DMS153 treated with DMSO at 0.1 percent for 48 hours (cell line): ENCODE data around the gene GRAMD4.
"Not testable (repeated sequence)": the region's sequence is repeated elsewhere in the genome, so short reads cannot be mapped to it uniquely, and the experiment has no call there.

Experiments used
- DNase-seq: peaks from one replicate; lab custom pipeline; 2025; ENCODE audit not compliant: unreplicated experiment; lab: John Stamatoyannopoulos, UW

Gene GRAMD4

GRCh38 chr22:46617986-46618647, 2.1 kb upstream of the GRAMD4 start:
- DNase-seq = no peak

- DNase-seq = no peak
Observed at GRCh38 chr22:46618667-46619066, 1.5 kb upstream of the GRAMD4 start.

GRCh38 chr22:46619240-46619829, 851 bp upstream of the GRAMD4 start:
- no peak for DNase-seq

- no peak for DNase-seq
Observed at GRCh38 chr22:46620588-46621242, 529 bp downstream of the GRAMD4 start.

- DNase-seq = not testable (repeated sequence)
Observed at GRCh38 chr22:46621243-46621930, 1.2 kb downstream of the GRAMD4 start.

GRCh38 chr22:46622081-46622521, 1.9 kb downstream of the GRAMD4 start:
- DNase-seq = no peak

GRCh38 chr22:46625113-46625842, 5.1 kb downstream of the GRAMD4 start:
- DNase-seq = no peak

- DNase-seq = no peak
Observed at GRCh38 chr22:46625843-46626349, 5.7 kb downstream of the GRAMD4 start.

GRCh38 chr22:46626356-46626755, 6.2 kb downstream of the GRAMD4 start:
- DNase-seq = no peak

- no peak for DNase-seq
Observed at GRCh38 chr22:46626911-46627805, 7.0 kb downstream of the GRAMD4 start.

- no peak for DNase-seq
Observed at GRCh38 chr22:46627806-46628482, 7.8 kb downstream of the GRAMD4 start.

GRCh38 chr22:46628756-46629155, 8.6 kb downstream of the GRAMD4 start:
- no peak for DNase-seq

GRCh38 chr22:46629291-46629690, 9.1 kb downstream of the GRAMD4 start:
- DNase-seq = no peak

GRCh38 chr22:46631113-46631512, 10.9 kb downstream of the GRAMD4 start:
- no peak for DNase-seq

- no peak for DNase-seq
Observed at GRCh38 chr22:46632646-46633249, 12.6 kb downstream of the GRAMD4 start.

GRCh38 chr22:46633334-46633890, 13.2 kb downstream of the GRAMD4 start:
- DNase-seq = no peak

GRCh38 chr22:46634011-46634699, 14.0 kb downstream of the GRAMD4 start:
- DNase-seq = no peak
